ENCODE data around the gene AATK.

- no peak for TF ChIP-seq YY1 (IDR thresholded peaks at IDR 0.05; ENCODE audit: insufficient read depth, insufficient read length)
- TF ChIP-seq SUZ12 (IDR thresholded peaks at IDR 0.05; ENCODE audit: extremely low read depth, insufficient read depth, insufficient read length), result no peak
- TF ChIP-seq ZNF274 (IDR thresholded peaks at IDR 0.05; ENCODE audit: low read depth, low read length), result no peak
Observed at GRCh38 chr17:81121841-81122733, 43.9 kb downstream of the AATK start.

Data from NT2/D1 (cell line).